AG09319 (cell line): ENCODE results near the gene KRTDAP.

ENCODE experiments used
- DNase-seq: peaks from one replicate; pipeline ENCODE4 v3.0.0-alpha.2; 2010; ENCODE audit warnings: low read depth; ENCODE audit errors: extremely low read depth
- TF ChIP-seq, protein P1 (sequence below): IDR thresholded peaks from 2 replicates; pipeline ENCODE4 v1.5.1; 2011; ENCODE audit warnings: low read depth, mild to moderate bottlenecking, inconsistent platforms, low read length, moderate library complexity

Gene KRTDAP

DNA sequence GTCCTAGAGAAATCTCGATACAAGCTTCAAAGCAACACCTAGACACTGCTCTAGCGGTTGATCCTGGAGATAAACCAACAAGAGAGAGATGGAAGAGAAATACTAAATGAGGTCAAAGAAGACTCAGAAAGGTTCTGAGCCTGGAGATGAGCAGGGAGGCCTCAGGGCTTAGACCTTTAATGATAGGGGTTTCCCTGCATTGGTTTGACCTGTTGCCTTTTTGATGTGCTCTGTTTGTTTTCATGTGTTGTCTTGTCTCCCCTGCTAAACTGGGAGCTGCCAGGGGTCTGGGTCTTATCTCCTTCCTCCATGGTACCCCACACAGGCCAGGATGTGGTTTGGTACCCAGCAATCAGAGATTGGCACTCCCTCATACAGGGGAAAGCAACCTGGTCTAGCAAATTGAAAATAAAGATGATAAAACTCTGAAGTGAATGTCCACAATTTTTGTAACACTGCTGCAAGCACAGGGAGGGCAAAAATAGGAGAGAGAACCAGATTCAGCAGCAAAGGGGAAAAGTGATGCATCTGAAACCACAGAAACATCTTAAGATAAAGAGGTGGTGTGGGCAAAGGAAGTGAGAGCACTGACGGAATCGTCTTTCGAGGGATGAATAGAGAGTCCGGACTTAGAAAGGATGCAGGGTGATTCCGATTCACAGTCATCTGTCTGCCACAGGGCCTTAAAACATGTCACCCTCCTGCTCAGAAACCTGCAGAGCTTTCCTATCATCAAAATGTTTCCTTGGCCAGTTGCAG lies 38.7 kb downstream of the KRTDAP start:
- TF ChIP-seq, protein P1, sequence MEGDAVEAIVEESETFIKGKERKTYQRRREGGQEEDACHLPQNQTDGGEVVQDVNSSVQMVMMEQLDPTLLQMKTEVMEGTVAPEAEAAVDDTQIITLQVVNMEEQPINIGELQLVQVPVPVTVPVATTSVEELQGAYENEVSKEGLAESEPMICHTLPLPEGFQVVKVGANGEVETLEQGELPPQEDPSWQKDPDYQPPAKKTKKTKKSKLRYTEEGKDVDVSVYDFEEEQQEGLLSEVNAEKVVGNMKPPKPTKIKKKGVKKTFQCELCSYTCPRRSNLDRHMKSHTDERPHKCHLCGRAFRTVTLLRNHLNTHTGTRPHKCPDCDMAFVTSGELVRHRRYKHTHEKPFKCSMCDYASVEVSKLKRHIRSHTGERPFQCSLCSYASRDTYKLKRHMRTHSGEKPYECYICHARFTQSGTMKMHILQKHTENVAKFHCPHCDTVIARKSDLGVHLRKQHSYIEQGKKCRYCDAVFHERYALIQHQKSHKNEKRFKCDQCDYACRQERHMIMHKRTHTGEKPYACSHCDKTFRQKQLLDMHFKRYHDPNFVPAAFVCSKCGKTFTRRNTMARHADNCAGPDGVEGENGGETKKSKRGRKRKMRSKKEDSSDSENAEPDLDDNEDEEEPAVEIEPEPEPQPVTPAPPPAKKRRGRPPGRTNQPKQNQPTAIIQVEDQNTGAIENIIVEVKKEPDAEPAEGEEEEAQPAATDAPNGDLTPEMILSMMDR: no peak
- DNase-seq: no peak

DNA sequence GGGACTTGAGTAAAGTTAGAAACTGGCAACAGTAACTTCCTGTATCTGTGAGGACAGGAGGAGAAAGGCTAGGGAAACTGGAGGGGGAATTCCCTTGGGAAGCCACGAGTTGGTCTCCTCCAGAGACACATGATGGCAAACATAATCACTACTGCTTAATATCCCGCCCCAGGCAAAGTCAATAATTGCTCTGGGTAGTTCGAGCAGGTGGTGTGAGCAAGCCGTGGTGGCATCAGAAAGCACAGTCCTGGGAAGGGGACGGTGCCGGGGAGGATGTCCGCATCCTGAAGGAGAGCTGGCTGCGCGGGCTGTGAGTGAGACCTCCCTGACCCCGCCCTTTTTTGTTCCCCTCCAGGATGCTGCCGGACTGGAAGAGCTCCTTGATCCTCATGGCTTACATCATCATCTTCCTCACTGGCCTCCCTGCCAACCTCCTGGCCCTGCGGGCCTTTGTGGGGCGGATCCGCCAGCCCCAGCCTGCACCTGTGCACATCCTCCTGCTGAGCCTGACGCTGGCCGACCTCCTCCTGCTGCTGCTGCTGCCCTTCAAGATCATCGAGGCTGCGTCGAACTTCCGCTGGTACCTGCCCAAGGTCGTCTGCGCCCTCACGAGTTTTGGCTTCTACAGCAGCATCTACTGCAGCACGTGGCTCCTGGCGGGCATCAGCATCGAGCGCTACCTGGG lies 40.8 kb downstream of the KRTDAP start:
- TF ChIP-seq, protein P1: no peak
- no peak for DNase-seq

DNA sequence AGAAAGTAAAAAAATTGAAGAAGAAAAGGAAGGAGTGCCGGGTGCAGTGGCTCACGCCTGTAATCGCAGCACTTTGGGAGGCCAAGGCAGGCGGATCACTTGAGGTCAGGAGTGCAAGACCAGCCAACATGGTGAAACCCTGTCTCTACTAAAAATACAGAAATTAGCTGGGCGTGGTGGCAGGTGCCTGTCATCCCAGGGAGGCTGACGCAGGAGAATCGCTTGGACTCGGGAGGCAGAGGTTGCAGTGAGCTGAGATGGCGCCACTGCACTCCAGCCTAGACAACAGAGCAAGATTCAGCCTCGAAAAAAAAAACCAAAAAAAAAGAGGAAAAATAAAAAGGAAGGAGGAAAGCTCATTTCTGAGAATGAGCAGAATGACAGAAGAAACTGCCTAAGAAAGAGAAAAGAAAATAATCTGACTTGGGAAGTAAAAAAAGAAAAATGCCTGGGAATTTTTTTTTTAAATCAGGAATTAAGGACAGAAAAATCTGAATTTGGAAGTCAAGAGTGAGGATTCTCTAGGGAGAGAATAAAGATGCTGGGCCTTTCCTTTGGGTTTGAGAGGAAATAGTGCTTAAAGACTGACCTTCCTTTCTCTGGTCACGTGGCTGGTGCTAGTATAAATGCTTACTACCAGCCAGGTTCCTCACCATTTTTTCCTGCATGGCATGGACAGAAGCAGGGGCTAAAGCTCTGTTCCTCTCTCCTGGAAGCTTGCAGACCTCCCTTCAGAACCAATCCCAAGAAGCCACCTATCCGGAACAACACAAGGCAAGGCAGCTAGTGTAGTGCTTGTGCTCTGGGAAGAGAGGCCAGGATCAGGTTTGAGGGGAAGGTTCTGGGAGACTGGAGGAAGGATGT lies 42.4 kb downstream of the KRTDAP start, which contains the start of gene FFAR2:
Gene FFAR2 (plus strand): TSS at position 652 of the 864 bp plus-strand sequence. CDS start 1,458 bp downstream, outside the sequence.
- TF ChIP-seq, protein P1: no peak
- no peak for DNase-seq

DNA sequence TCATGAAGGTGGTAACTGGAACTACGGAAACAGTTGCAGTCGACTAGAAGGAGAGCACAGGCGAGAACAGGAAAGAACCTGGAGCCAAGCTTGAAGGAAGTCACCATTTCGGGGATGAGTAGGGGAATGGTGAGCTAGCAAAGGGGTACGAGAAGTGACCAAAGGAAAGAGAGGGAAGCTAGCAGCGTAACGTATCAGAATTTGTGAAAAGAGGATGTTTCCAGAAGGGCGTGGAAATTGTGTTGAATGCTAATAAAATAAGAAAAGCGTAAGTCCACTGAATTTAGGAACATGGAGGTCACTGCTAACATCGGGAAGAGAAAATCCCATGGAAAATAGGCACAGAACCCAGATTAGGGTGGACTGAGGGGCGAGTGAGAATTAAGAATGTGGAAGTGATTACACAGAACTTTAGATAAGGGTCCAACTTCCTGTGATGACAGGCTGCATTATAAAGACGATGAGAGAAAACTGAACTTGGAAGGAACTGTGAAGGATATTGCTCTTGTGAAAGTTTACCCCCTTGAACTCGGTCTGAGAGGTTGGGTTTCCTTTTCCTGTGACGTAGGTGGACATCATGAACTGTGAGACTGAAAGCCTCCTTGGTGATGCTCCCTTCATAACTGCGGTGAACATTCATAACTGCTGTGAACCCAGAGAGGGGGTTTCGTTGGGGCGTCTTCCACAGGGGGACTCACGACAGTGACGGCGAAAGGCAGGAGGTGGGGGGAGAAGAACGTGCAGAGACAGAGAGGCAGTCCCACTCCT lies 44.3 kb downstream of the KRTDAP start:
- TF ChIP-seq, protein P1: no peak
- no peak for DNase-seq

DNA sequence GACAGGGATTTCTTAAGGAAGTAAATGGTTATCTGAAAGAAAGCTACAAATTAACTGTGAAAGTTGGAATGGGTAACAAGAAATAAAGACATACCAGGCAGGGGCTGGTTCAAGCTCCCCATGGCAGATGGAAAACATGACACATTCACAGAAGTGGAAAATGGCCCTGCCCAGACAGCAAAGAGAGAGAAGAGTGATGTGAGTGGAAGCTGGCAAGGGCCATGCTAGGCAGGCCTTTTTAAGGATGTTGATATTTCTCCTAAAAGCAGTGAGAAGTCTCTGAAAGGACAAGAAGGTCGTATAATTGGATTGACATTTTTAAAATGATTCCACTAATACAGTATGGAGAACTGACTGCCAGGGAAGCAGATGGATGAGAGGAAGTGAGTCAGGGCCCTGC lies 45.5 kb downstream of the KRTDAP start:
- TF ChIP-seq, protein P1: no peak
- no peak for DNase-seq

DNA sequence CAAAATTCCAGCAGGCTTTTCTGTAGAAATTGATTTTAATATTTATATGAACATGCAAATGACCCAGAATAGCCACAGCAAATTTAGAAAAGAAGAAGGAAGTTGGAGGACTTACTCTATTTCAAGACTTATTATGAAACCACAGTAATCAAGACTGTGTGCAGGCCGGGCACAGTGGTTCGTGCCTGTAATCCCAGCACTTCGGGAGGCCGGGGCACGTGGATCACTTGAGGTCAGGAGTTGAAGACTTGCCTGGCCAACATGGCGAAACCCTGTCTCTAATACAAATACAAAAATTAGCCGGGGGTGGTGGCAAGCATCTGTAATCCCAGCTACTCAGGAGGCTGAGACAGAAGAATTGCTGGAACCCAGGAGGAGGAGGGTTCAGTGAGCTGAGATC lies 48.2 kb downstream of the KRTDAP start:
- TF ChIP-seq, protein P1: no peak
- no peak for DNase-seq
